Loucy (cell line): ENCODE measurements around the gene NHSL2.

Source experiments
- CTCF ChIP-seq: fragments of 200-600 bp; sonication (generic); conservative IDR thresholded peaks from 2 replicates; pipeline ENCODE4 v1.5.1; 2014; ENCODE audit warnings: mild to moderate bottlenecking, antibody characterized with exemption, low read length
- EZH2phosphoT487 ChIP-seq: fragments of 200-600 bp; IDR thresholded peaks from 2 replicates; pipeline ENCODE4 v1.6.1; 2018; ENCODE audit warnings: antibody characterized with exemption, mild to moderate bottlenecking, moderate library complexity, borderline replicate concordance

DNA sequence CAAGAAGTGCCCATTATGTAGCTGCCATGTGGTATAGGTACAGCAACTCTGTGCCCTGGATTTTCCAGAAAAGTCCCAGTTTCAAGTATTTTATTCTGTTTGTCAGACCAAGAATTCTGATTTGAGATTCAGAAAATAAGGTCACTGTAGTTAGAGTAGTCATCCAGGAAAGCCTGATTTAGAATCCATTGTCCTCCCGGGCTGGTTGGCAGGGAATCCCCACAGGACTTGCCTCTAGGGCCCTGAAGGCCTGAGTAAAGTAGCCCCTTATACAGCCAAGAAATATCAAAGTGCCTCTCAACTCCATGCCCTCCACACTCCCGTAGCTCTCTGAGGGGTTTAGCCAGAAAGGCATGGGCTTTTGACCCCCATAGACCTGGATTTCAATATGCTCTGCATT is 184.7 kb downstream of the NHSL2 start:
- TF ChIP-seq CTCF (no peak), EZH2phosphoT487 (no peak)
